ENCODE measurements around the gene SLC2A2.
"Not testable (repeated sequence)": the region's sequence is repeated elsewhere in the genome, so short reads cannot be mapped to it uniquely, and the experiment has no call there.

The SLC2A2 gene

DNA sequence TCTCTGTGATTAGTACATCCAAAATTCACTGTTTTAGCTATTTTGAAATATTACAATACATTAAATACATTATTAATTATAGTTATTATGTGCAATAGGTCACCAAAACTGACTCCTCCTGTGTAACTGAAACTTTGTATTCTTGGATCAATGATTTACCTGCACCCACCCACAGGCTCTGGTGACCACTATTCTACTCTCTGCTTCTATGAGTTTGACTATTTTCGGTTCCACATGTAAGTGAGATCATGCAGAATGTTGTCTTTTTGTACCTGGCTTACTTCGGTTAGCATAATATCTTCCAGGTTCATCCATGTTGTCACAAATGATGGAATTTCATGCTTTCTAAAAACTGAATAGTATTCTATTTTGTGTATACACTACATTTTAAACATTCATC, 43.8 kb downstream of the SLC2A2 start:
- no peak for DNase-seq

GRCh38 chr3:170980399-170980798, 46.1 kb downstream of the SLC2A2 start:
- no peak for DNase-seq

GRCh38 chr3:170977949-170978745, 48.4 kb downstream of the SLC2A2 start:
- no peak for DNase-seq

DNA sequence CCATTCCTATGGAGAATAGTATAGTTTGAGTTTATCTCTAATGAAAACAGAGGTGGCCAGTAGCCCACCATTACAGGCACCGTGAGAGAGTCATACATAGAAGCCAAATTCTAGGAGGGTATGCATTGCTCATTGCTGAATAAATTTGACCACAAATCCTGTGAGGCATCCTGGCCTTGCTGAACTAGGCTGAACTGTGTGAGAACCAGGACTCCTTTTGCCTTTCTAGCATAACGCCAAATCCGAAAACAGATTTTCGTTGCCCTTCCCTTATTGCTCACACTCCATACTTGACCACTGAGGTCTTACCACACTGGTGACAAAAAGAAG, 50.4 kb downstream of the SLC2A2 start:
- DNase-seq: no peak

DNA sequence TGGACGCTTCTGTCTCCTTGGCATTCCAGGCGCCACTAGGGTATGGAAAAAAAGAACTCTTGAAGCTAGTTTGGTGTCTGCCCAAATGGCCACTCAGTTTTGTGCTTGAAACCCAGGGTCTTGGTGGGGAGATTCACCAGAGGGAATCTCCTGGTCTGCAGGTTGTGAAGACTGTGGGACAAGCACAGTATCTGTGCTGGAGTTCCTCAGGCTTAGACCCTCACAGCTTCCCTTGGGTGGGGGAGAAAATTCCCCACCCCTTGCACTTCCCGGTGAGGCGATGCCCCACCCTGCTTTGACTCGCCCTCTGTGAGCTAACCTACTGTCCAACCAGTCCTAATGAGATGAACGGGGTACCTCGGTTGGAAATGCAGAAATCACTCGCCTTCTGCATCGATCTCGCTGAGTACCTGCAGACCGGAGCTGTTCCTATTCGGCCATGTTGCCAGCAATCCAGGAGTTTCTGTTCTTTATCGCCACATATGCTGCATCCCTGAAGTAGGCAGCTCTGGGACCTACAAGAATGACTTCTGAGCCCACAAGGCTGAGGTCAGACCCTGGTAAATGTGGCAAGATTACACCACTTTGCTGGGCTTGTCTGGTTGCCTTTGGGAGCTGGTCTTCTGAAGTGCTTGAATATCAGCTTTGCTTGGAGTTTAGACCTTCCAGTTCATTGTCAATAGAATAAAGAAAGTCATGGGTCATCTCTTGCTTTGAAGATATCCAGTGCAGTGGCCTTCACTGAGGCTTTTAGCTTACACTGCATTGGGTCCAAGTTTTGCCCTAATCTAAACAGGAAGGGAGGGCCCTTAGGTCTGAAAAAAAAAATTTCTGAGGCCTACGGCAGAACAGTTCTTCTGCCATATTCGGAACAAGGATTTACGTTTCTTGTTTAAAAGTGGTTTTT, 51.0 kb downstream of the SLC2A2 start:
- DNase-seq: no peak

GRCh38 chr3:170974872-170975271, 51.6 kb downstream of the SLC2A2 start:
- no peak for DNase-seq

DNA sequence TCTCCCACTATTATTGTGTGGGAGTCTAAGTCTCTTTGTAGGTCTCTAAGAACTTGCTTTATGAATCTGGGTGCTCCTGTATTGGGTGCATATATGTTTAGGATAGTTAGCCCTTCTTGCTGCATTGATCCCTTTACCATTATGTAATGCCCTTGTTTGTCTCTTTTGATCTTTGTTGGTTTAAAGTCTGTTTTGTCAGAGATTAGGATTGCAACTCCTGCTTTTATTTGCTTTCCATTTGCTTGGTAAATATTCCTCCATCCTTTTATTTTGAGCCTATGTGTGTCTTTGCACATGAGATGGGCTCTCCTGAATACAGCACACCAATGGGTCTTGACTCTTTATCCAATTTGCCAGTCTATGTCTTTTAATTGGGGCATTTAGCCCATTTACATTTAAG, 53.6 kb downstream of the SLC2A2 start:
- not testable (repeated sequence) for DNase-seq

- no peak for DNase-seq
These were observed 59.4 kb downstream of the SLC2A2 start for GRCh38 chr3:170967126-170967525.

- DNase-seq: no peak
These were observed 60.0 kb downstream of the SLC2A2 start for GRCh38 chr3:170966495-170966894.

DNA sequence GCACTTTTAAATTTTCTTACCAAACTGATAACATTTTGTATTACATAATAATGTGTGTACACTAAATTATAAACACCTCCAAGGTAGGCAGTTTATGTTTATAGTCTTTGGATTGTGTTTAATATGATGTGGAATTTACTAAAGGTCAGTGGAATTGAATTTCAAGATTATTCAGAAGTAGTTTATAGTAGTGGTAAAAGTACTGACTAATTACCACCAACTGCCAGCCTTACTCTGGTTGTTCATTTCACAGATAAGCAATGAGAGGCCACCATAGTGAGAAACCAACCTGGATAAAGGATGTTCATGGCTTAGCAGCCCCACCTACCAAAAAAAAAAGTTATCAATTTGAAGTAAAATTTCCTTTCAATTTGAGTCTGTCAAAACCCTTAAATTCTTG, 64.1 kb downstream of the SLC2A2 start:
- DNase-seq: peak in 1 of 5 experiments; percentile 38

DNA sequence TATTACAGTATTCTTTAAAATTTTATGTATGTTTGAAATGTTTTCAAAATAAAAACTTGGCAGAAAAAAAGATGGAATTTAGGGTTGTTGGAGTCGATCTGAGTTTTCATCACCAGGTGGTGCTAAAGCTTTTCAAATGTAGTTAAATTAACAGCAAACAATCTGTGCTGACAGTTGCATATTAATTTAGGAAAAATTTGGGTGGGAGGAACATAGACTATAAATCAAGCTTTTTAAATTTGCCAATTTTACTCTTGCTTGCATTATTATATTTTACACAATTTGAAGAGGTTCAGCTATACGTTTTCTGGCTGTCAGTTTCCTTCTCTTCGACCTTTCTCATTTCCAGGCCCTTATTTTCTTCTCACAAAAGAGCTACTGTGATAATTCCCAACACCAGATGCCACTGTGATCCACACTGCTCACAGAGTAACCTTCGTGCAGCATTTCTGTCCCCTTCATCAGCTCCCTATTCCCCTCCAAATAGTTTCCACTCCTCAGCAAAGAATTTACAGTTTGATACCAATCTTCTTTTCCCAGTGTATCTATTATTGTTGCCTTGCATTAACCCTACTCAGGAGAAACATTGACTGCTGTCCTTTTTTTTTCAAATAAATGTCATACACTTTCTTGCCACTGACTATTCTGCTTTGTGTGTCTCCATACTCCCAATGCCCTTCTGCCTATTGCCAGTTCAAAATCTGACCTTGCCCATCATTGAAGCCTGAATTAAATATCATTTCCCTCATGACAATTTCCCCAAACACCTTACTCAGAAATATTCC, 64.7 kb downstream of the SLC2A2 start:
- peak in 1 of 5 experiments; percentile 26 for DNase-seq

GRCh38 chr3:170959457-170959856, 67.1 kb downstream of the SLC2A2 start:
- no peak for DNase-seq

GRCh38 chr3:170956647-170957046, 69.9 kb downstream of the SLC2A2 start:
- no peak for DNase-seq

- no peak for DNase-seq
These were observed 72.8 kb downstream of the SLC2A2 start for GRCh38 chr3:170953736-170954135.

DNA sequence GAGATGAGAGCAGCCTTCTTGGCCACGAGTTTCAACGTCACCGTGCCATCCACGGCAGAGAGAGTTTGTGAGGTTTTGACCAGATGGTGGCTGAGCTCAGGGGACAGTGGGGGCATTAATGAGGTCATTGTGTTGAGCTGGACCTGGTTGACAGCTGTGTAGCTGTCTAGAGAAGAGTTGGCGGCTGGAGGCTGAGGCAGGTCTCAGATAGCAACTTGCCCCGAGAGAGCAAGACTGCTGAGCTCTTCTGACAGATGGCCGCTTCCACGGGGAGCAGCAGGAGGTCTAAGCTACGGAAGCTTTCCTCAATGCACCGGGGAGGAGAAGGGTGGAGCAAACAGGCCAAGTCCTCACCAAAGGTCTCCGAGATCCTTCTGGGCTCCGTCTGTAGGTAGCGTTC, 73.3 kb downstream of the SLC2A2 start:
- DNase-seq: no peak

DNA sequence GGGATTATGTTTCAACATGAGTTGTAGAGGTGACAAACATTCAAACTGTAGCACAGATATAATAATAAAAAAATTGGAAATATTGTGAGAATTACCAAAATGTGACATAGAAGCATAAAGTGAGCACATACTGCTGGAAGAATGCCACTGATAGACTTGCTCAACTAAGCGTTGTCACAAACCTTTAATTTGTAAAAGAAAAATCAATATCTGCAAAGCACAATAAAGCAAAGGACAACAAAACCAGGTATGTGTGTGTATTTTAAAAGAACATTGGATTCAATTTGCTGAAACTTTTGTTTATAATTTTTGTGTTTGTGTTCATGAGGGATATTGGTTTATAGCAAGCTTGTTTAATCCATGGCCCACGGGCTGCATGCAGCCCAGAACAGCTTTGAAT, 77.3 kb downstream of the SLC2A2 start:
- DNase-seq: no peak

- no peak for DNase-seq
These were observed 79.3 kb downstream of the SLC2A2 start for GRCh38 chr3:170947018-170947769.
